ENCODE results near the gene VIPR2. TPM values are rescaled to one million over a fixed set of nuclear protein-coding genes. Genes with fewer than 3 reads are reported as not detected.

Gene VIPR2
- total RNA-seq, 1 experiment from 2014 or later, result not detected

- intact Hi-C loops (cut with micrococcal nuclease), result loop anchor here (5.0 kb wide), 2 partner anchors 92 to 197 kb away; no protein-coding TSS in a partner anchor
- no peak overlapping the region for H3K4me3 Mint-ChIP-seq (ENCODE audit: unreplicated experiment)
- H3K27ac Mint-ChIP-seq (ENCODE audit: low read depth, unreplicated experiment), result no peak overlapping the region
- no peaks in the 10 kb centered on the region for H3K9me3 Mint-ChIP-seq (ENCODE audit: unreplicated experiment)
- no peaks in the 10 kb centered on the region for H3K27me3 Mint-ChIP-seq (ENCODE audit: insufficient read depth, unreplicated experiment)
- TF ChIP-seq CTCF (IDR thresholded peaks at IDR 0.05; ENCODE audit: unreplicated experiment), result no peak
- ChIA-PET POLR2A (interaction anchor here (0.6 kb wide), 1 partner anchor 22 kb away, joined by 3 read pairs; no protein-coding TSS in a partner anchor), CTCF (interaction anchor here (1.7 kb wide), 1 partner anchor 11 kb away, joined by 5 read pairs; no protein-coding TSS in a partner anchor)
- DNase-seq (ENCODE audit: unreplicated experiment), result no peak
- H3K4me1 Mint-ChIP-seq (ENCODE audit: insufficient read depth, unreplicated experiment), result peaks cover 7% of the 10 kb centered on the region
- H3K36me3 Mint-ChIP-seq (ENCODE audit: insufficient read depth, unreplicated experiment), result no peaks in the 10 kb centered on the region
- BruUV-seq (replicated peaks), result no TSS peak
Measured at GRCh38 chr7:158979023-158979529, 165.6 kb downstream of the VIPR2 start.
